HG02981 (cell line): ENCODE data around the gene CACNA2D3.

Source experiments
- ATAC-seq: cut with Tn5 transposase; IDR thresholded peaks from one replicate; pipeline ENCODE4 v1.9.1; 2021; ENCODE audit warnings: mild to moderate bottlenecking, moderate library complexity; ENCODE audit not compliant: unreplicated experiment

Gene CACNA2D3

GRCh38 chr3:54557538-54558428 lies 435.4 kb downstream of the CACNA2D3 start:
- ATAC-seq = no peak

GRCh38 chr3:54563501-54564200 lies 441.3 kb downstream of the CACNA2D3 start:
- ATAC-seq = no peak

- ATAC-seq = no peak
These were observed 442.1 kb downstream of the CACNA2D3 start for GRCh38 chr3:54564374-54564925.

GRCh38 chr3:54565956-54566355 lies 443.6 kb downstream of the CACNA2D3 start:
- ATAC-seq = no peak

- no peak for ATAC-seq
These were observed 445.6 kb downstream of the CACNA2D3 start for GRCh38 chr3:54567949-54568348.

GRCh38 chr3:54570008-54570407 lies 447.7 kb downstream of the CACNA2D3 start:
- no peak for ATAC-seq

- no peak for ATAC-seq
These were observed 450.0 kb downstream of the CACNA2D3 start for GRCh38 chr3:54572197-54572895.

- no peak for ATAC-seq
These were observed 451.5 kb downstream of the CACNA2D3 start for GRCh38 chr3:54573858-54574257.

- ATAC-seq = no peak
These were observed 452.7 kb downstream of the CACNA2D3 start for GRCh38 chr3:54574906-54575617.

- ATAC-seq = no peak
These were observed 453.2 kb downstream of the CACNA2D3 start for GRCh38 chr3:54575618-54575960.

- ATAC-seq = no peak
These were observed 455.0 kb downstream of the CACNA2D3 start for GRCh38 chr3:54577313-54577712.

- ATAC-seq = no peak
These were observed 456.1 kb downstream of the CACNA2D3 start for GRCh38 chr3:54578417-54578816.

- no peak for ATAC-seq
These were observed 458.1 kb downstream of the CACNA2D3 start for GRCh38 chr3:54580453-54580852.

GRCh38 chr3:54582424-54582823 lies 460.1 kb downstream of the CACNA2D3 start:
- no peak for ATAC-seq

GRCh38 chr3:54591157-54591556 lies 468.8 kb downstream of the CACNA2D3 start:
- no peak for ATAC-seq

- ATAC-seq = no peak
These were observed 471.3 kb downstream of the CACNA2D3 start for GRCh38 chr3:54593653-54594052.

- ATAC-seq = no peak
These were observed 473.7 kb downstream of the CACNA2D3 start for GRCh38 chr3:54596087-54596486.

GRCh38 chr3:54599716-54600115 lies 477.4 kb downstream of the CACNA2D3 start:
- ATAC-seq = no peak

GRCh38 chr3:54600441-54601204 lies 478.3 kb downstream of the CACNA2D3 start:
- no peak for ATAC-seq

GRCh38 chr3:54604495-54604894 lies 482.1 kb downstream of the CACNA2D3 start:
- no peak for ATAC-seq
